GM18907 (cell line): ENCODE results near the gene RAB22A.
"Not testable (repeated sequence)": the region's sequence is repeated elsewhere in the genome, so short reads cannot be mapped to it uniquely, and the experiment has no call there.

ENCODE experiments used
- ATAC-seq: cut with Tn5 transposase; IDR thresholded peaks from one replicate; pipeline ENCODE4 v1.9.1; 2021; ENCODE audit warnings: mild to moderate bottlenecking, moderate library complexity; ENCODE audit not compliant: unreplicated experiment

Gene RAB22A

GRCh38 chr20:58407201-58407873, 97.8 kb downstream of the RAB22A start:
- no peak for ATAC-seq

- peak; percentile 68 for ATAC-seq
Measured at GRCh38 chr20:58407966-58408557, 98.5 kb downstream of the RAB22A start.

- ATAC-seq: no peak
Measured at GRCh38 chr20:58408603-58409246, 99.2 kb downstream of the RAB22A start.

GRCh38 chr20:58414216-58414615, 104.7 kb downstream of the RAB22A start:
- ATAC-seq: not testable (repeated sequence)

GRCh38 chr20:58414786-58415185, 105.3 kb downstream of the RAB22A start:
- not testable (repeated sequence) for ATAC-seq

GRCh38 chr20:58416057-58416456, 106.5 kb downstream of the RAB22A start:
- ATAC-seq: no peak

- no peak for ATAC-seq
Measured at GRCh38 chr20:58416835-58417234, 107.3 kb downstream of the RAB22A start.
